Measurements from ENCODE around the gene CXCL1.

Gene CXCL1

DNA sequence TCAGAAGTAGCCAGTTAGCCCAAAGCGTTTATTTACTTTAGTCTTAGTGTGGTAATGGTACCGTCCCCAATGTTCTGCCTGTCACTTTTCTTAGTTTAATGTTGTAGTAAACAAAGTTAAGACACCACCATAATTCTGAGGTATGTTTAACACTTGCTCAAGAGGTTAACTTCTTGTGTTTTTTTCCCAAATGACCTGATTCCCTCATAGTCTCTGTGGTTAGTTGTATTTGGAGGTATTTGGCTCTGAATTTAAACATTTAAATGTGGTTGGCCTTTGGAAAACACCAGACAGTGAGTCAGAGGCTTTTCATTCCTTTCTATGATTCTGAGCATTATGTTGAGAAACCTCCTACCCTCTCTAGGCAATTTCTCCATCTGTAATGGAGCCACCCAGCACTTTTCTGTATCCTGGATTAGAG is 47.9 kb downstream of the CXCL1 start:
- no peak for TF ChIP-seq SUZ12 (IDR thresholded peaks at IDR 0.05; ENCODE audit: extremely low read depth, insufficient read depth, insufficient read length)
- no peak for TF ChIP-seq ZNF274 (IDR thresholded peaks at IDR 0.05; ENCODE audit: low read depth, low read length)
- no peak for TF ChIP-seq YY1 (IDR thresholded peaks at IDR 0.05; ENCODE audit: insufficient read depth, insufficient read length)
- DNase-seq (ENCODE audit: low read depth, low spot score), result no peak
- Histone ChIP-seq H3K4me1 (ENCODE audit: insufficient read depth, insufficient read length) (no peaks in the 10 kb centered on the region), H3K9me3 (ENCODE audit: insufficient read depth, low read length) (no peaks in the 10 kb centered on the region), H3K4me3 (ENCODE audit: insufficient read length, low read depth) (no peak overlapping the region), H3K27me3 (ENCODE audit: insufficient read depth, insufficient read length) (no peaks in the 10 kb centered on the region), H3K9ac (ENCODE audit: insufficient read length, low read depth) (no peak overlapping the region), H3K36me3 (ENCODE audit: insufficient read depth, insufficient read length, low read length) (no peaks in the 10 kb centered on the region)

DNA sequence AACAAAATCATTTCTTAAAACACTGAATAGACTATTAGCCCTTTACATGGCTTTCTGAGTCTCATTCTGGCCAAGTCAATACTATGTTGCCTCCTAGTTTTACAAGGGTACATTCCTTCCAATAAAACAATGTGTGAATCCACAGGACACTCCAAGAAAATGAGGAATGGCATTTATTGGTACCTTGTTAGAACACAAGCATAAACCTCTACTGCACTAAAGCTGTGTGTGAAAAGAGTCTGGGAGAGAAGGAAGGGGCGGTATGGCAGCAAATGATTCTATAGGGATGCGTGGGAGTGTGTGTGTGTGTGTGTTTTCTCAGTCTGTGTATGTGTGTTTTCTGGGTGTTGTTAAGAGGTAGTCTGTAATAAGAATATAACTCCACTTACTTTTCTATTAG is 48.9 kb downstream of the CXCL1 start:
- Histone ChIP-seq H3K4me1 (ENCODE audit: insufficient read depth, insufficient read length) (no peaks in the 10 kb centered on the region), H3K9me3 (ENCODE audit: insufficient read depth, low read length) (no peaks in the 10 kb centered on the region), H3K9ac (ENCODE audit: insufficient read length, low read depth) (no peak overlapping the region), H3K36me3 (ENCODE audit: insufficient read depth, insufficient read length, low read length) (no peaks in the 10 kb centered on the region), H3K4me3 (ENCODE audit: insufficient read length, low read depth) (no peak overlapping the region), H3K27me3 (ENCODE audit: insufficient read depth, insufficient read length) (no peaks in the 10 kb centered on the region)
- TF ChIP-seq SUZ12 (IDR thresholded peaks at IDR 0.05; ENCODE audit: extremely low read depth, insufficient read depth, insufficient read length), result no peak
- no peak for TF ChIP-seq ZNF274 (IDR thresholded peaks at IDR 0.05; ENCODE audit: low read depth, low read length)
- no peak for TF ChIP-seq YY1 (IDR thresholded peaks at IDR 0.05; ENCODE audit: insufficient read depth, insufficient read length)
- DNase-seq (ENCODE audit: low read depth, low spot score), result no peak

- Histone ChIP-seq H3K9ac (ENCODE audit: insufficient read length, low read depth) (no peak overlapping the region), H3K9me3 (ENCODE audit: insufficient read depth, low read length) (no peaks in the 10 kb centered on the region), H3K4me1 (ENCODE audit: insufficient read depth, insufficient read length) (no peaks in the 10 kb centered on the region), H3K27me3 (ENCODE audit: insufficient read depth, insufficient read length) (no peaks in the 10 kb centered on the region), H3K36me3 (ENCODE audit: insufficient read depth, insufficient read length, low read length) (no peaks in the 10 kb centered on the region), H3K4me3 (ENCODE audit: insufficient read length, low read depth) (no peak overlapping the region)
- DNase-seq (ENCODE audit: low read depth, low spot score), result no peak
- TF ChIP-seq SUZ12 (IDR thresholded peaks at IDR 0.05; ENCODE audit: extremely low read depth, insufficient read depth, insufficient read length), result no peak
- TF ChIP-seq ZNF274 (IDR thresholded peaks at IDR 0.05; ENCODE audit: low read depth, low read length), result no peak
- no peak for TF ChIP-seq YY1 (IDR thresholded peaks at IDR 0.05; ENCODE audit: insufficient read depth, insufficient read length)
Measured at GRCh38 chr4:73919691-73920090, 50.5 kb downstream of the CXCL1 start.
